GM18502 (cell line): Measurements from ENCODE around the gene HLTF.
A peak's percentile ranks its signal among the peaks of the same experiment; 100 is the strongest.
"Not testable (repeated sequence)": the region's sequence is repeated elsewhere in the genome, so short reads cannot be mapped to it uniquely, and the experiment has no call there.

Experiments
- ATAC-seq: cut with Tn5 transposase; IDR thresholded peaks from one replicate; pipeline ENCODE4 v1.9.1; 2021; ENCODE audit warnings: mild to moderate bottlenecking; ENCODE audit not compliant: unreplicated experiment, poor library complexity

HLTF gene

GRCh38 chr3:149086232-149086988, at the start of gene HLTF:
Gene HLTF (minus strand): TSS chr3:149086533. CDS start chr3:149086336, 197 bp downstream.
- ATAC-seq = peak; percentile 99

DNA sequence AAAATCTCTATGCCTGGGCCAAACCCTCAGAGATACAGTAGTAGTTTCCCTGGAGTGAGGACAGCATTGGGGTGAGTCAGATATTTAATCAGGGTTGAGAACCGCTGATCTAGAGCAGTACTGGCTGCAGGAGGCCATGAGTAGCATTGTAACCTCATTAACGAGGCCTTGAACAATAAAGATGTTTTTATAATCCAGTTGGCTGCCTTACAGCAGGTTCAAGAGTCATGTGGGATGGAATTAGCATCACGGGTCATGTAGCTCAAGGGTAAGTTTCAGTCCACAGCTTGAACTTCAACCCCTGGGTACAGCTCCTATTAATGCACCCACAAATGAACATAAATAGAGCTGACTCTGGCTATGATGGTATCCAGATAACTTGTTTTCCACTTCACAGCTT, 48.2 kb upstream of the HLTF start:
- ATAC-seq = no peak

GRCh38 chr3:149131589-149131988, 45.3 kb upstream of the HLTF start:
- no peak for ATAC-seq

DNA sequence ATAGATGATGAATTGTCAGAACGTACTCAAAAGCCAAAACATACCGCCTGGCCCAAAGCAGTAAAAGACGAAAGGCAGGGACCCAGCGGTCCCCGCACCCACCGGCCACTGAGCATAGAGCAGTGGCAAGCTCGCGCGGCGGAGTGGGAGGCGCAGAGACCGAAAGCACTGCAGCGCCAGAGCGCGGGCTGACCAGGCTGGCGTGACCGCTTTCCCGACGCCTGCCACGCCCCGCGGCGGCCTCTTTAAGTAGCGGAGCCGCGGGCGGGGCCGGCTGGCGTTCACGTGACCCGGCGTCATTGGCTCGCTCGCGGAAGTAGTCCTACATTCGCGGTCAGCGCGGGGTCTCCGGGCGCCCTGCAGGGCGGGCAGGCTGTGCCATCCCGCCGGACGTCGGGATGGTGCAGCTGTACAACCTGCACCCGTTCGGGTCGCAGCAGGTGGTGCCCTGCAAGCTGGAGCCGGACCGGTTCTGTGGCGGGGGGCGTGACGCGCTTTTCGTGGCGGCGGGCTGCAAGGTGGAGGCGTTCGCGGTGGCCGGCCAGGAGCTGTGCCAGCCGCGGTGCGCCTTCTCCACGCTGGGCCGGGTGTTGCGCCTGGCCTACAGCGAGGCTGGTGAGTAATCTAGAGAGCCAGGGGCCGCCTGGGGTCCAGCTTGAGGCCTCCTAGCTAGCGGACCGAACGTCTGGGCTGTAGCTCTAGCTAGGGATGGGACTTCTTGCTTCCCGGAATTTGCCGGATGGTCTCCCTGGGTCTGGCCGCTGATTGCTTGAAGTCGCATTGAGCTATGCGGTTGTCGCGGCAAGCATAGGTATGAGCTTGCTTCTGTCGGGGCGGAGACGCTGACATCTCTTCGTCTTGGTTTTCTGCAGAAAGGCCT, 43.2 kb upstream of the HLTF start, which contains the start of gene HPS3:
HPS3 (plus strand) TSS at position 313 of the 880 bp plus-strand sequence; CDS start at position 399, 86 bp downstream.
- ATAC-seq = peak; percentile 94

DNA sequence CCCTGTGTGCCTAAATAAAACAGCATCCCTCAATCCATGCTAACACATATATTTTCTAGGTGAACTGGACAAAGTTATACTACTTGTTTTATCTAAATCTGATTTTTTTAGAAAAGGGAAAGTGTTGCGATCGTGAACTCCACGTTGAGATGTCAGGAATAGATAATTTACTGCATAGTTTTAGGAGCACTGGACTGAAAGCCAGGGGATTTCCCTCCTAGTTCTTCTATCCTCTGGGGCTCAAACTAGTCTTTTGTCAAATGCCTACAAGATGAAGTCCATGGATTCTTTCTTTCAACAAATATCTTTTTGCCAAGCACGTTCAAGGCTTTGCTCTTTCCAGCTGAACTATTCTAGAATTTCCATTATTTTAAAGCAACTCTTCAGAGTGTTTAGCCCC, 42.5 kb upstream of the HLTF start:
- peak; percentile 7 for ATAC-seq

- ATAC-seq = no peak
Measured at GRCh38 chr3:149122721-149123578, 36.6 kb upstream of the HLTF start.

- ATAC-seq = peak; percentile 66
Measured at GRCh38 chr3:149120051-149120972, 34.0 kb upstream of the HLTF start.

DNA sequence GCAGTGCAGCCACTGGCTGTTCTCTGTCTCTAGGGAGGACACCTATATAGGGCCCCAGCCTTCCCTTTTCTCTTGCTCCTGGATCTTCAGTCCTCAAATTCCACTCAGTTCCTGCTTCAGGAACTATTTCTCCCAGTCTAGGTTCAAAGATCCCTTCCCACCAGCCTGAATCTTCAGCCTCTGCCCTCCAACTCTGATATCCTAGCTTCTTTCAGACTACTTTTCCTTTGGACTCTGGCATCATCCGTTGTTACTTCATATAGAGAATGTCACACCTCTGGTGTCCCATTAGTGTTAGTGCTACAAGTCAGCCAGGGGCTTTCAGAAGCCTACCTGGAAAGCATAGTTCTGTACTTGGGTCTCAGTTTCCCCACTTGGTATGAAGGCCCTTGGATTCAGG, 33.1 kb upstream of the HLTF start:
- no peak for ATAC-seq

DNA sequence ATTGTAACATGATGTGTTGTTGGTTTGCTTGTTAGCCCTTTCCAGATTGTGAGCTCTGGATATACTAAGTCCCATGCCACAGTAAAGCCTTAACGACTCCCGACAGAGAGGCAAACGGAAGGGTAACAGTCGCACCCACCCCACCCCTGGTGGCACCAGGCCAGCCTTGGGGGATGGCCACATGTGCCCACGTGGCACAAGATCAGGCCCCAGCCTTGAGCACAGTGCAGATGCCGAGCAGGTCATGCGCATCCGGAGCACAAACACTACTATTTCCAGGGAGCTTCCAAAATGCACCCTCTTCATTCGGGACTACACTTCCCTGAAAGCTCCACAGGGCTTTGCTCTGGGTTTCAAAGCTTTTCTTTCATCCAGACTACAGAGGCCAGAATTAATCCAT, 32.4 kb upstream of the HLTF start:
- ATAC-seq = no peak

DNA sequence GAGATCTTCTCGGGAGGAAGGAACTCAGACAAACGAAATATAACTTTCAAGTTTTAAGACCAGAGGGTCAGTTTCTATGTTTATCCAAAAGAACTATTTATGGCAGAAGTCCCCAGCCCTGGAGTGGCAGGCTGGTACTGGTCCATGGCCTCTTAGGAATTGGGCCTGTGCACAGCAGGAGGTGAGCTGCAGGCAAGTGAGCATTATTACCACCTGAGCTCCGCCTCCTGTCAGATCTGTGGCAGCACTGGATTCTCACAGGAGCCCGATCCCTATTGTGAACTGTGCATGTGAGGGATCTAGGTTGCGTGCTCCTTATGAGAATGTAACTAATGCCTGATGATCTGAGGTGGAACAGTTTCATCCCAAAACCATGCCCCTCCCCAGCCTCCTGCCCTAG, 28.8 kb upstream of the HLTF start:
- no peak for ATAC-seq

GRCh38 chr3:149114458-149114857, 28.1 kb upstream of the HLTF start:
- no peak for ATAC-seq

DNA sequence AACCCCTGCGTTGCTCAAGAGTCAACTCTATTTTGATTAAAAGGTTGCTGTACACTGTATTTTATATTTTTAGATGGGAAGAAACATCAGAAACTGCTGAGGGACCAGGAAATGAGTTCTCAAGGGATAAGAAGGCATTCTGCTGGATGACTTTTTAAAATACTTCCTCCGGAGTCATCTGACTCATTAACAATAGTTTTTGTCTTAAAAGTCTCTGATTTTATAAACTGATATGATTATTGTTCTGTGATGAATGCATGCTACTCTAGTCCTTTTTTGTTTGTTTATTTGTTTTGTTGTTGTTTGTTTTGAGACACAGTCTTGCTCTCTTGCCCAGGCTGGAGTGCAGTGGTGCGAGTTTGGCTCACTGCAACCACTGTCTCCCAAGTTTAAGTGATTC, 18.2 kb upstream of the HLTF start:
- ATAC-seq = no peak

DNA sequence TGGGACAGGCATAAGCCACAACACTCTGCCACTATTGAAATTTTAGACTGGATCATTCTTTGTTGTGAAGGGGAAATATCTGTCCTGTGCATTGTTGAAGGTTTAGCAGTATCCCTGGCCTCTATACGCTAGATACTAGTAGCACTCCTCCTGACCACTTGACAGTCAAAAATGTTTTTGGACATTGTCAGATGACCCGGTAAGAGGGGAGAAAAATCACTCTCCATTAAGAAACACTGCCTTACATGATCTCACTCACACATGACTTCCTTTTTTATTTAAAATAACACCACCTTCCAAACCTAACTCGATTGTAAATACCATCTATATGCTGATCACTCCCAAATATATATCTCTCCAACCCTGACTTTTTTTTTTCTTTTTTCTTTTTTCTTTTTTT, 15.3 kb upstream of the HLTF start:
- ATAC-seq = no peak

GRCh38 chr3:149101154-149101553, 14.8 kb upstream of the HLTF start:
- ATAC-seq = no peak

DNA sequence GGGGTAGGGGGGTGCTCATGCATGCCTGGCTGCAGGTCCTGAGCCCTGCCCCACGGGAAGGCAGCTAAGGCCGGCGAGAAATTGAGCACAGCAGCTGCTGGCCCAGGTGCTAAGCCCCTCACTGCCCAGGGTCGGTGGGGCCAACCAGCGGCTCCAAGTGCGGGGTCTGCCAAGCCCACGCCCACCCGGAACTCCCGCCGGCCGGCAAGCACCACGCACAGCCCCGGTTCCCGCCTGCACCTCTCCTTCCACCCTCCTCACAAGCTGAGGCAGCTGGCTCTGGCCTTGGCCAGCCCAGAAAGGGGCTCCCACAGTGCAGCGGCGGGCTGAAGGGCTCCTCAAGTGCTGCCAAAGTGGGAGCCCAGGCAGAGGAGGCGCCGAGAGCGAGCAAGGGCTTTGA, 11.7 kb upstream of the HLTF start:
- ATAC-seq = not testable (repeated sequence)

- ATAC-seq = peak; percentile 93
Measured at GRCh38 chr3:149095487-149095886, 9.2 kb upstream of the HLTF start.

- ATAC-seq = no peak
Measured at GRCh38 chr3:149091983-149092382, 5.7 kb upstream of the HLTF start.

DNA sequence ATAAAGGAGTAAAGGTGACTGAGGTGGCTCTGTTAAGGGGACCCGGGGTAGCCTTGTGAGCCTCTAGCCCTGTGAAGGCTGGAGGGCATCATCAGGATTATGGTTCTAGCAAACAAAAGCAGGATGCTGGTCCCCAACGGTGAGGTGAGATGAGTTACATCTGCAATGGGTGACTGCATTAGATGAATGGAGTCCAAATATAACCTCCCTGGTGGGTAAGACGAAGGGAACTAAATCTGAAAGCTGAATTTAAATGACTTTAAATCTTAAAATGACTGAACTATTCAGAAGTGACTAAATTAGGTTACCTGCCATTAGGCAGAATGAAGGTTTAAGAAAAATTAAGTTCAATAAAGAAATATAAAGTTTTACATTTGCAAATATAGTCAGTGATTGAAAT, 4.6 kb upstream of the HLTF start:
- no peak for ATAC-seq

- no peak for ATAC-seq
Measured at GRCh38 chr3:149090461-149090860, 4.1 kb upstream of the HLTF start.
